Stimulated activated naive CD4-positive, alpha-beta T cell treated with Interleukin-2 at 50 U/mL for 16 hours (primary cell): Measurements from ENCODE around the gene C11orf98.
"Not testable (repeated sequence)": the region's sequence is repeated elsewhere in the genome, so short reads cannot be mapped to it uniquely, and the experiment has no call there.

Source experiments
- DNase-seq: peaks from one replicate; lab custom pipeline; 2025; lab: John Stamatoyannopoulos, UW

Gene C11orf98

DNA sequence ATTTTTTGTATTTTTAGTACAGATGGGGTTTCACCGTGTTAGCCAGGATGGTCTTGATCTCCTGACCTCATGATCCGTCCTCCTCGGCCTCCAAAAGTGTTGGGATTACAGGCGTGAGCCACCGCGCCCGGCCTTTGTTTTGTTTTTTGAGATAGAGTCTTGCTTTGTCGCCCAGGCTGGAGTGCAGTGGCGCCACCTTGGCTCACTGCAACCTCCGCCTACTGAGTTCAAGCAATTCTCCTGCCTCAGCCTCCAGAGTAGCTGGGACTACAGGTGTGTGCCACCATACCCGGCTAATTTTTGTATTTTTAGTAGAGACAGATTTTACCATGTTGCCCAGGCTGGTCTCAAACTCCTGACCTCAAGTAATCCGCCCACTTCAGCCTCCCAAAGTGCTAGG, 14.7 kb downstream of the C11orf98 start:
- DNase-seq: not testable (repeated sequence)

DNA sequence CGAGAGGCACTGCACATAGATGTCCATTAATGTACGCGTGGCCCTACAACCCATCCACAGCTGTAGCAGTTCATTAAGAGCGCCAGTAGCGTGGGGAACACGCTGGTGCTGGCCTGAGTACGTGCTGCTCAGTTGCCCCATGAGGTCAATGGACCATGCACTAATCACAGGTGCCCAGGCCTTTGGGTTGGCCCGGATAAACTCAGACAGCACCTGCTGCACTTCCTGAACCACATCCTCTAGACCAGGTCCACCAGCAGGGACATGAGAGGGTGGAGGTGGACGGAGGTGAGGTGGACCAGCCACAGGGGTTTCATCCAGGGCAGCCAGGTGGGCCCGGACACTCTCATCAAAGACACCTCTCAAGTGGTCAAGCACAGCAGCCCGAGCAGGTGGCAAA, 15.5 kb downstream of the C11orf98 start:
- no peak for DNase-seq

DNA sequence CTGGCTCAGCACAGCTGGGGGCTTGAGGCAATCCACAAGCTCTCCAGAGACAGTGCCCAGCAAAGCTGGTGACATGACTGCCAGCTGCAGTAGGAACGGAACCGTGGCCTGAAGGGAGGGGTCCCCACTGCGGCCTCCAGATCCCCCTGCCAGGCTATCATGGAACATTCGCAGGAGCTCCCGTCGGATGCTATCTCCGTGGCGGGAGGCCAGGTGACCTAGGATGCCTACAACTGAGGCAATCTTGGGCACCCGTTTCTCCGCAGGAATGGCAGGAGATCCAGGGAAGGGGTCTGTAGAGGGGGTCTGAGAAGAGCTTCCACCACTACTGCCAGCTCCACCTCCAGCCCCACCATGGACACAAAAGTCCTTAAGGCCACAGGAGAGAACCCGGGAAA, 16.0 kb downstream of the C11orf98 start:
- no peak for DNase-seq

- DNase-seq: no peak
Measured at GRCh38 chr11:62648185-62648966, 16.6 kb downstream of the C11orf98 start.

DNA sequence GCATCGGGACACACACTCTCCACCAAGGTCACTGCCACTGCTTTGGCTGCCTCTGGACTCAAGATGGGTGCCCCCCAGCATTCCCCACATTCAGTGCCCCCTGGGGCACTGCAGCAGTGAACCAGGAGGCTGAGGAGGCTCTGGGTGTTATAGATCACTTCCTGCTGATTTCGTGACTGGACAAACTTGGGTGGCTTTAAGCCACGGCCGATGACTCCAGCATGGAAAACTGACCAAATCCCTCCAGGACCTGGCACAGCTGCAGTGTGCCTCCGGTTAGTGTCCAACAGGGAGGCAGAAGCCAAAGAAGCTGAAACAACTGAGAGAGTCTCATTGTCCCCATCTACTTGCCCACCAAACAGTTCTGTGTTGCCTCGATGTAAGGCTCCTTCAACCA, 17.4 kb downstream of the C11orf98 start:
- DNase-seq: no peak

GRCh38 chr11:62646825-62647608, 18.0 kb downstream of the C11orf98 start:
- DNase-seq: no peak

GRCh38 chr11:62645946-62646824, 18.8 kb downstream of the C11orf98 start, which contains the start of gene GANAB:
Gene GANAB (minus strand): TSS chr11:62646613. CDS start chr11:62646599, 14 bp downstream.
- peak; percentile 100 for DNase-seq

- no peak for DNase-seq
Measured at GRCh38 chr11:62645671-62645945, 19.4 kb downstream of the C11orf98 start.

DNA sequence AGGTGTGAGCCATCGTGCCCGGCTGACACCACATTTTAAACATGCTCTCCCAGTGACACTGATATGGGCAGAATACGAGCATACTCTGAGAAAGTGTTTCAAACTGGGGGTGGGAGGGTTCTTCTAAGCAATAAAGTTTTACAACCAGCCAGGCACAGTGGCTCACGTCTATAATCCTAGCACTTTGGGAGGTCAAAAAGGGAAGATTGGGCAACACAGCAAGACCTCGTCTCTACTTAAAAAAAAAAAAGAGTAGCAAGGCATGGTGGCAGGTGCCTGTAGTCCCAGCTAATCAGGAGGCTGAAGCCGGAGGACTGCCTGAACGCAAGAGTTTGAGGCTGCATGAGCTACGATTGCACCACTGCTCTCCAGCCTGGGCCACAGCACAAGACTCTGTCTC, 20.8 kb downstream of the C11orf98 start:
- no peak for DNase-seq

- no peak for DNase-seq
Measured at GRCh38 chr11:62632492-62632891, 32.5 kb downstream of the C11orf98 start.

- no peak for DNase-seq
Measured at GRCh38 chr11:62627713-62628112, 37.3 kb downstream of the C11orf98 start.

GRCh38 chr11:62622476-62623089, 42.4 kb downstream of the C11orf98 start:
- no peak for DNase-seq

- peak; percentile 94 for DNase-seq
Measured at GRCh38 chr11:62621567-62622470, 43.2 kb downstream of the C11orf98 start, which contains the start of gene B3GAT3. Gene B3GAT3 (minus strand): TSS chr11:62621986. CDS start chr11:62621947, 39 bp downstream.

GRCh38 chr11:62621027-62621566, 43.9 kb downstream of the C11orf98 start:
- DNase-seq: no peak

GRCh38 chr11:62616957-62617356, 48.1 kb downstream of the C11orf98 start:
- DNase-seq: not testable (repeated sequence)

DNA sequence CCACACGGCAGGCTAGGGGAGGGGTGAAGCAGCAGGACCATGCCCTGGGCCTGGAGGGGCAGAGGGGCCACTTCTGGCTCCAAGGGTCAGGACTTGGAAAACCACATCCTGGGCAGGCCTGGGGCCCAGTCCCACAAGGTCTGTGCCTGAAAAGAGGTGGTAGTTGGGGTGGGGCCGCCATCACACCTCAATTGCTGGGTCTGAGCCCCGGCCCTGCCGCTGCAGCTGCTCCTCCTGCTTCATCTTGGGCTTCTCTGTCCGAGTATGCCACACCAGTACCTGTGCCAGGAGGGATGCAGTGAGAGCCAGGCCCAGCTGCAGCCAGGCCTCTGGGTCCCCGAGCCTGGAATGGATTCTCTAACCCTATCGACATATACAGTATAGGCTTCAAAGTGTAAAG, 49.5 kb downstream of the C11orf98 start:
- no peak for DNase-seq

DNA sequence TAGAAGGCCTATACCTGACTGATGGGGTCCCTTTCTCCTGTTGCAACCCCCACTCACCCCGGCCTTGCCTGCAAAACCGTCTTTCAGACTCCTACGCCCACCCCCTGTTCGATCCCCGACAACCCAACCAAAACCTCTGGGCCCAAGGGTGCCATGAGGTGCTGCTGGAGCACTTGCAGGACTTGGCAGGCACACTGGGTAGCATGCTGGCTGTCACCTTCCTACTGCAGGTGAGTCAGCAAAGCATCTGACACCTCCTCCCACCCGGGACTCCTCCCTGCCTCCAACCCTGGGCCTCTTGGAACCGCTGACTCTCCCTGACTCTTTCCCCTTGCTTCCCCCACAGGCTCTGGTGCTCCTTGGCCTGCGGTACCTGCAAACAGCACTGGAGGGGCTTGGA, 50.7 kb downstream of the C11orf98 start:
- peak; percentile 45 for DNase-seq

DNA sequence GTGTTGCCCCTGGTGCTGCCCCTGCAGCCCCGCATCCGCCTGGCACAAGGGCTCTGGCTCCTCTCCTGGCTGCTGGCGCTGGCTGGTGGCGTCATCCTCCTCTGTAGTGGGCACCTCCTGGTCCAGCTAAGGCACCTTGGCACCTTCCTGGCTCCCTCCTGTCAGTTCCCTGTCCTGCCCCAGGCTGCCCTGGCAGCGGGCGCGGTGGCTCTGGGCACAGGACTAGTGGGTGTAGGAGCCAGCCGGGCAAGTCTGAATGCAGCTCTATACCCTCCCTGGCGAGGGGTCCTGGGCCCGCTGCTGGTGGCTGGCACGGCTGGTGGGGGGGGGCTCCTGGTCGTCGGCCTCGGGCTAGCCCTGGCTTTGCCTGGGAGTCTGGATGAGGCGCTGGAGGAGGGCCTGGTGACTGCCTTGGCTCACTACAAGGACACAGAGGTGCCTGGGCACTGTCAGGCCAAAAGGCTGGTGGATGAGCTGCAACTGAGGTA, 51.7 kb downstream of the C11orf98 start:
- no peak for DNase-seq
